Epithelial cell of esophagus (primary cell): ENCODE measurements around the gene ACOX1.

ENCODE experiments used
- DNase-seq: peaks from one replicate; pipeline ENCODE4 v3.0.0; 2010; ENCODE audit warnings: low read depth
- H3K4me3 ChIP-seq: 2 replicates; pipeline ENCODE4 v1.5.1; 2011; ENCODE audit warnings: mild to moderate bottlenecking, low read length, control low read depth
- CTCF ChIP-seq: IDR thresholded peaks from 2 replicates; pipeline ENCODE4 v1.5.1; 2011; ENCODE audit warnings: low read depth, mild to moderate bottlenecking, low read length, control low read depth, inconsistent platforms; ENCODE audit not compliant: insufficient read depth; ENCODE audit errors: missing control alignments

The ACOX1 gene

DNA sequence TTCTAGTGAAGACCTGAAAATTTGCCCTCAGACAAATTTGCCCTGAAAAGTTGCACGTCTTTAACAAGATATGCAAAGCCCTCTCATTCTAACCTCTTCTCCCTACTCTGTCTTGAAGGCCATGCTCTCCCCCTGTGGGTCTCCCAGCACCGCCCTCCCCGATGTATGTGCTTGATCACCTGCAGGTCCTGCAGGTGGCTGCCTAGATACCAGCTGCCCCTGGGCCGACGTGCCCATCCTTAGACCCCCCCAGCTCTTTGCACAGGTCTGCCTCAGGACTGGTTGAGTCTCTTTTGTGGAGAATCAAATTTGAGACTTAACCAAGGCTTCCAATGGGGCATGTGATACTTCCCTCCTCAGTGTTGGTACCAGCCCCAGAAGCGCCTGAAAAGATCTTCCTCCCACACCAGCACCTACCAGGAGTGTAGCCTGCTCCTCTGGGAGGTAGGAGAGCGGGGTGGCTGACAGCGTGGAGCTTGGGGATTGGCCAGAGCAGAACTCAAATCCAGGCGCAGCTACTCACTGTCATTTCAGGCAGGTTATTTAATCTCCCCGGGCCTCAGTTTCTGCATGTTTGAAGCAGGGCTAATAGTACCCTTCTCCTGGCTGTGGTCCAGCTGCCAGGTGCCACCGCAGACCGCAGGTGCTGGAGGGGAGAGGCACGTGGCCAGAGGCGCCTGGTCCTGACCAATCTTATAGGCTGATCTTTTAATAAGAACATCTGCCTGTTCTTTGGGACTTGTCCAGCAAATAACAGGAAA, 69.7 kb downstream of the ACOX1 start:
- TF ChIP-seq CTCF, result no peak
- H3K4me3 ChIP-seq, result no peak overlapping the region
- no peak for DNase-seq

DNA sequence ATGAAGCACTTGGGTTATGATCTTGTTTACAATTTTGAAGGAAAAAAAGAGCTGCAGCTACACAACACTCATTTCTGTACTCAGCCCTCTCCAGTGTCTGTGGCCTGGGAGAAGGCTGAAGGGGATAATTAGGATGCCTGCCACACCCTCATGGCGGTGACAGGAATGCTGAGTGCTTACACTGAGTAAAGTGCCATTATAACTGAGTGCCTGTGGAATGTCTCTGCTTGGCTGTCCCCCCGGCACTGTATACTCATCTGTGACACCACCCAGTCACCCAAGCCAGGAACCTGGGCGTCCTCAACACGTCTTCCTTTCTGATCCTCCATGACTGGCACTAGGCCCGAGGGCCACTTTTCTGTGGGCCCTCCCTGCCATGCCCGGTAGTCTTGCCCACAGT, 70.8 kb downstream of the ACOX1 start:
- no peak for TF ChIP-seq CTCF
- no peak for DNase-seq
- no peak overlapping the region for H3K4me3 ChIP-seq

DNA sequence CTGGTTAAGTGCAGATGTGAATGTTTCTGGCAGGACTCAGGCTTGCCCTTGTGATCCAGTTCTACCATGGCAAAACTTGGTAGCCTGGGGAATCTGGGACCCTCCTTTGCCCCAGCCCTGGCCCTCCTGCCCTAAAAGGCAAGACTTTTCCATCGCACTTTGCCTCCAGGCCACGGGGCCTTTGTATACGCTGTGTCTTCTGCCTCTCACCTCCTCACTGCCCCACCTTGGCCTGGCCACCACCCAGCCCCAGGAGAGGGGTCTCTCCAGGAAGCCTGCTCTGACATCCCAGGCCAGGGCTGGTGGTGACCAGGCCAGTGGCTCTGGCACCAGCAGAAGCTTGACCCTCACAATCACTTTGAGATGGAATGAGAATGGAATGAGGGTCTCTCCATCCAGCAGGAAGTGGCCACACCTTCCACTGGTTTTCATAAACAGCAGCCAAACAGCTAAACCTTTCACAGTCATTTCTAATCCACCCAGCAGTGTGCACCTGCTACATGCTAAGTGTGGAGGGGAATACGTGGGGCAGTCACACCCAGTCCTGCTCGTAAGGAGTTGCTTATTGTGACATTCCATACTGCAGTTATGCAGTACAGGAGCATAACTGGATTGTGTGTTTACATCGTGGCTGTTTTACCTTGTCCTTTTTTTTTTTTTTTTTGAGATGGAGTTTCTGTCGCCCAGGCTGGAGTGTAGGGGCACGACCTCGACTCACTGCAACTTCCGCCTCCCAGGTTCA, 72.7 kb downstream of the ACOX1 start:
- no peak for TF ChIP-seq CTCF
- no peak overlapping the region for H3K4me3 ChIP-seq
- peak; percentile 22 for DNase-seq

DNA sequence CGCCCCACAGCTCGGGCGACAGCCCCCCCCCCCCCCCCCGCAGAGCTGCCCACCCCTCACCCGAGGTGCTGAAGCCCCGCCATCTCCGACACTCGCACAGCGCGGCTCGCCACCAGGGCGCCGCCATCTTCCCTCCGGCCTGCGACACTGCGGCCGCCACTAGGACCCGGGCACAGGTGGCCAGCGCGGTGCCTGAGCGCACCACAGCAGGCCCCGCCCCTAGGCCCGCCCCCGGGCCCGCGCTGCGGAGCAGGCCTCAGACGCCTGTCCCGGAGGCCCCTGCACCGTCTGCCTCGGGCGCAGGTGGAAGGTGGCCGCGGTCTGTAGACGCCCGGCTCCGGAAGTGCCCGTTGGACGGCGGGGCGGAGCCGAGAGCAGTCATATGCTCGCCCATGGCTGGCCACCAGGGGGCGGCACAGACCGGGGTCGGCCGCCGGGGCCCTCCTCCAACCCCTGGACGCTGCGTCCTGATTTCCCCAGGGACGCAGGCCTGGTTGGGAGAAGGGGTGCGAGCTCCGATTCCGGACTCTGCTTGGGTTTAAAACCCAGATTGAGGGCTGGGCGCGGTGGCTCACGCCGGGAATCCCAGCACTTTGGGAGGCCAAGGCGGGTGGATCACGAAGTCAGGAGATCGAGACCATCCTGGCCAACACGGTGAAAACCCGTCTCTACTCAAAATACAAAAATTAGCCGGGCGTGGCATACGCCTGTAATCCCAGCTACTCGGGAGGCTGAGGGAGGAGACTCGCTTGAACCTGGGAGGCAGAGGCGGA, 74.0 kb downstream of the ACOX1 start, which contains the start of gene MRPL38:
TSS of gene MRPL38 (minus strand) at position 136 of the 773 bp plus-strand sequence. CDS start at position 127, 9 bp downstream.
- H3K4me3 ChIP-seq, result peak within 1 kb of the TSS; percentile 67
- DNase-seq, result peak; percentile 96
- TF ChIP-seq CTCF, result peak; percentile 74

GRCh38 chr17:75902406-75902805, 76.6 kb downstream of the ACOX1 start:
- no peak overlapping the region for H3K4me3 ChIP-seq
- TF ChIP-seq CTCF, result no peak
- DNase-seq, result no peak

DNA sequence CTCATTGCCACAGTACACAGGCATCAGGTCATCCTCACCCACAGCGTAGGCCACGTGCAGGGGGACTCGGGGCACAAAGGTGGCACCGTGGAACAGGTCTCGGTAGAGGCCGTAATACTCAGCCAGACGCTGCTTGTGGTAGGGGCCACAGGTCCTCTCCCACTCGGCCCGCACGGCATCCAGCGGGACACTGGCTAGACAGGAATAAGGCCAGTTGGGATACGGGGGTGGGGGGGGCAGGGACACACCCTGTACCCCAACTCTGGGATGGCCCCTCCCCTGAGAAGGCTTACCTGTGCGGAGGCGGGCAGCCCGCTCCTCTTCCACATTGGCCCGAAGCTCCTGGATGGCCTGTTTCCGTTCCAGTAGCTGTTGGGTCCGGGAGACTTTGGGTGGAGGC, 77.2 kb downstream of the ACOX1 start:
- TF ChIP-seq CTCF, result no peak
- H3K4me3 ChIP-seq, result no peak overlapping the region
- no peak for DNase-seq
